T follicular helper cell (primary cell): Measurements from ENCODE around the gene AGTRAP.

Experiments
- DNase-seq: peaks from one replicate; pipeline ENCODE4 v3.0.0-alpha.2; 2020; ENCODE audit warnings: low read depth
- total RNA-seq, 2 experiments: gene quantifications; one replicate each; lab custom pipeline; 2026; lab: John Stamatoyannopoulos, UW

AGTRAP gene, protein sequence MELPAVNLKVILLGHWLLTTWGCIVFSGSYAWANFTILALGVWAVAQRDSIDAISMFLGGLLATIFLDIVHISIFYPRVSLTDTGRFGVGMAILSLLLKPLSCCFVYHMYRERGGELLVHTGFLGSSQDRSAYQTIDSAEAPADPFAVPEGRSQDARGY
- total RNA-seq: 3.9 to 9.5 reads per million in 2 experiments

DNA sequence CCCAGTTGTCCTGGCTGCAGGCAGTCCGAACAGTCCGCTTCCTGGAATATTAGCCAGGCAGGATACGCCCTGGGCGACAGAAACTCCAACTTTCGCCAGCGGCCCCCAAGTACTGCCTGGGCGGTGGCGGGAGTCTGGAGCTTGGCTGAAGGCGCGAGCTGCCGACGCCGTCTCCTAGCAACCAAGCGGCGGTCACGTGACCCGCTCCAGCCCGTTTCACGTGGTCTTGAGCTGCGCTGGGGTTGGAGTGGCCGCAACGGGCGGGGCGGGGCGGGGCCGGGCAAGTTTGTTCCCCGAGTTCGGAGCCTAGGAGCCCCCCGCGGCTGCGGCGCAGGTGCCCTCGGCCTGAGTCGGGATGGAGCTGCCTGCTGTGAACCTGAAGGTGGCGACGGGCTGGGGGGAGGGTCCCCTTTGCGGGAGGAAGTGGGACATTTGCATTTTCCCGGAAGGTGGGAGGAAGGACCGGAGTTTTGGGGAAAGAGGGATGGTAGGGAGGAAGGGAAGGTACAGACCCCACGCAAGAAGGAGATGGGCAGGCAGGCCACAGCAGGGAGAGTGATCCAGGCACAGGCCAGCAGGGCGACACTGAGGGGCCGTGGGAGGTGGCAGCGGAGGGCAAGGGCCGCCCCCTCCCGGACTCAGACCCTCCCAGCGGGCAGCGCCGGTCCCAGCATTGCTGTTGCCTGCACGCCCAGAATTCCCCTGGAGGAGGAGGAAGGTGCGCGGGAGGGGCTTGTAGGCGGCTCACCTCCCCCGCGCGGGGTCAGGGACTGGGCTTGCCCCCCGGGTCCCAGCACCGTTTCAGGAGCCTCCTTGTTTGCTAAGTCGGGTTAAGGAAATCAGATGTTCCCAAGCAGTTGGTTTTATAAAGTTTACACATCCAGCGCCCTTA is at the start of gene AGTRAP:
AGTRAP (plus strand) TSS at position 283 of the 892 bp plus-strand sequence; CDS start at position 356, 73 bp downstream.
- peak; percentile 84 for DNase-seq

DNA sequence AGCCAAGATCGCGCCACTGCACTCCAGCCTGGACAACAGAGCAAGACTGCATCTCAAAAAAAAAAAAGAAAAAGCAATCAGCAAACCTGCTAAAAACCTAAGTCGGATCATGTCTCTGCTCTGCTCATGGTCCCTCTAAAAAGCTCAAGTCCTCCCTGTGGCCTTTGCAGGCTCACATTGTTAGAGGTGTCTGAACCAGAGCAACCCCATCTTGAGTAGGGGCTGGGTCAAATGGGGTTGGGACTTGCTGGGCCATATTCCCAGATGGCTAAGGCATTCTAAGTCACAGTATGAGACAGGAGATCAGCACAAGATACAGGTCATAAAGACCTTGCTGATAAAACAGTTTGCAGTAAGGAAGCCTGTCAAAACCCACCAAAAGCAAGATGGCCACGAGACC is 47.4 kb upstream of the AGTRAP start:
- DNase-seq: no peak

DNA sequence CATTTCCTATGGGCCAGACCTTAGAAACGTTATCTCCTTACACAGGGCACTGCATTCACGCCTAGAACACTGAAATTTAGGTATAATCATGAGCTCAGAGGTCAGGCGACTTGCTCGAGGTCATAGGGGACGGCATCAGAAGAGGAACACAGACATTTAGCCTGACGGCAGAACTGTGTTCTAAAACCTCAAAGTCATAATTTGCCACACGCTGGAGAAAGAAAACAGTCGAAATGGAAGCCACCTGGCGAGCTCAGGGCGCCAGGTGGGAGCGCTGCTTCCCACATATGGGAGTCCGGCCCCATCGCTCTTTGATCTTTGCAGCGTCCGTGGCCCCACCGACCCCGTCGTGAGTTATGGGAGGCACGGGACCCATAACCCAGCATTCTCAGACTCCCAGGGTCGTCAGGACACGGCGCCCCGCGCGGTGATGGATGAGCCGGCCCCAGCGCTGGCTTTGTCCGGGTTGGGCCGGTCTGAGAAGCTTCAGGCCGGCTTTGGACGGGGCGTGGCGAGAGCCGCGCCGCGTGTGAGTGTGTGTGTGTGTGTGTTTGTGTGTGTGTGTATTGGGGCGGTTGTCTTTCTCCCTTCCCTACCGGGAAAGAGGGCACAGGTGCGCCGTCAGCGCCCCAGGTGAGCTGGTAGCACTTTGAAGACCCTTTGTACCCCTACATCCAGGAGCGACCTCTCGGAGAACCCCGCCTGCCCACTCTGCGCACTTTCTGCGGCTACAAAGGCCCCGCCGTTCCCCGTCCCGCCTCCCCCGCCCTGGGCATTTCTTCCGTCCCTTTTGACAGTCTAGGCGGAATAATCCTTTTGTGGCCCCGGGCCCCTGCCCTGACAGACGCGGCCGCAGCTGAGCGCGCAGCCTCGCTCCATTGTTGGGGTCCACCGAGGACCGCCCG is 45.3 kb upstream of the AGTRAP start:
- no peak for DNase-seq

DNA sequence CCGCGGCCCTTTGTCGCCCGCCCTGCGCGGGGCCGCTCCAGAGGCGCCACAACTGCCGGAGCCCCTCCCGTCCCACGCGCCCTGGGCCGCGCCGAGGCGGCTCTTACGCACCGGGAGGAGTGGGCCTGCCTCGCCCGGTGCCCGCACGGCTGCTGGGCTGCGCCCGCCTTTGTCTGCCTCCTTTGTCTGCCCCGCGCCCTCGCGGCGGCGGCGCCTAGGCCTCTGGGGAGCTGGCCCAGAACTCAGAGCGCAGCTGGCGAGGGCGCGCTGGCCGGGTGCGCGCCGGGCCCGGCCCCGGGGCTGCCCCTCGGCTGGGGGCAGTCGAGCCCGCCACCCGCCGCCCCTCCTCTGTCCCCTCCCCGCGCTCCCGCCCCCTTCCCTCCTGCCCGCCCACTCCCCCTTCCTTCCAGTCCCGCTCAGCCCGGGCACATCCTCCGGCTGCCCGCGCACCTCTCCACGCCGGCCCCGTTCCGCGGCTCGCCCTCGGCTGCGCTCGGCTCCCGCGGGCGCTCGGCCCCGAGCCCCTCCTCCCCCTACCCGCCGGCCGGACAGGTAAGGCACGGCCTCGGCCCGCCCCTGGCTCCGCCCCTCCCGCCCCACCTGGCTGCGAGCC is 44.5 kb upstream of the AGTRAP start, which contains the start of gene DRAXIN:
DRAXIN (plus strand) TSS at position 409 of the 613 bp plus-strand sequence. CDS start 14,549 bp downstream, outside the sequence.
- DNase-seq: no peak

DNA sequence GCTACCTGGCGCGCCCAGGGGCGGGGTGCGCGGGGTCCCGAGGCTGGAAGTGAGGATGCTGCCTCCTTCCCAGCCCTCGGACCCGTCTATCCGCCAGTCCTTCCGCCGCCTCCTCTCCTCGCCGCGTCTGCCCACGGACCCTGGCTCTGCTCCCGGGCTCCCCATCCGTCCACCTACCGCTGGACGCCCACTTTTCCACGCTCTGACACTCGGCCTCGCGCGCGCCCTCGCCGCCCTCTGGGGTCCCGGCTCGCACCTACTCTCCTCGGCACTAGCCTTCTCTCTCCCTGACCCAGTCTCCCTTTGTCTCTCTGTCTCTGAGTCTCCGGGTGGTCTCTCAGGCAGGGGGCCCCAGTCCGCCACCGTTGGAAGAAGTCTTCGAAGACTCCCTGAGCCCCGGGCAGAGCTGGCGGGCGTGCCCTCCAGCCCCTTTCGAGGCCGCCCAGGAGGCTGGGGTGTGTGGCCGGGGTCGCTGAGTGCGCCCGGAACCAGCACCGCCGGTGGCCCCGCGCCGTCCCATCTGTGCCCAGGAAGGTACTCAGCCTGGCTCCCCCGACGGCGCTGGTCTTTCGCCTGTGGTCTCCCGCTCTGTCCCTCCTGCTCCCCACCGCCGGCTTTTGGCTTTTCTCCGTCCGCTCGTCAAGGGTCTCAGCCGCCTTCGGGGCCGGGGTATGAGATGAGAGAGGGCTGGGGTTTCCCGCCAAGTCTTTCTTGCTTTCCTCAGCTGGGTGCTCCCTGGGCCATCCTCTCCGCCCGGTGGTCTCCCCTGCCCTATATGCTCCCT is 43.8 kb upstream of the AGTRAP start:
- no peak for DNase-seq

DNA sequence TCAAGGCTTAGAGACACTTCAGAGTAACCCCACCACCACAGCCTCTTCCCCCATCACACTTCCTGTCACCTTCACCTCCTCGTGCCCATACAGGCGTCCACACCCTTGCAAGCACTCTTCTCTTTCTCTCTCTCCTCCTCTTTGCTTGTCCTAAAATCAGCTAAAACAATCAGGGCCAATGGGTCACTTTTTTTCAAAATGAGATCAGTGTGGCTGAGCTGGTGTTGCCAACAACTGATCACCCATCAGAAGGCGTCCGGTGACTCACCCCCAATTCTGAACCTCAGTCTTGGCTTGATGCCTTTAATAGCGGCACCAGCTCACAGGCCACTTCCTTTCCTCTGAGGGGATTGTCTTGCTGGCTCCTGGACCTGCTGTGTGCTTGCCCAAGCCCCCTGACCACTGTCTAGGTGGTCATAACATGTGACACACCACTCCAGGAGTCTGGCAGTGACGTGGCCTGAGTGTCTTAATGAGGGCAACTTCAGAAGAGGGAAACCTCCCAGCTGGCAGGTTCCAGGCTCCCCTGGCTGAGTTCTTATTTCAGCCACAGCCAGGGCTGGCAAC is 42.8 kb upstream of the AGTRAP start:
- no peak for DNase-seq

DNA sequence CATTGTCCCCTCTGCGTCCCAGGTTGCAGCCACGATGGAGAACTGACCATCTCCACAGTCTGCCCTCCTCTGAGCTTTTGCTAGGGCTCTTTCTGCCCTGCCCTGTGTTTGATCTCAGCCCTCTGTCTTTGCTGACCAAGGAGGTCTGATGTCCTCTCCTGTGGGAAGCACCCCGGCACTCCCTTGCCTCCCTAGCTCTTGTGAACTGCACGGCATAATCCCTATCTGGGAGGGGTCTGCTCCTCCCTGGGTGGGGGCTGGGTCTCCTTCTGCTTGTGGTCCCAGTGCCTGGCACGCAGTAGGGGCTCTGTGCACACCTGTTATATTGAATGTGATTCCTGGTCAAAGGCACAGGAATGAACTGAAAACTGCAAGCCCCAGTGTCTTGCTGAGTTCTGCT is 42.0 kb upstream of the AGTRAP start:
- DNase-seq: no peak

DNA sequence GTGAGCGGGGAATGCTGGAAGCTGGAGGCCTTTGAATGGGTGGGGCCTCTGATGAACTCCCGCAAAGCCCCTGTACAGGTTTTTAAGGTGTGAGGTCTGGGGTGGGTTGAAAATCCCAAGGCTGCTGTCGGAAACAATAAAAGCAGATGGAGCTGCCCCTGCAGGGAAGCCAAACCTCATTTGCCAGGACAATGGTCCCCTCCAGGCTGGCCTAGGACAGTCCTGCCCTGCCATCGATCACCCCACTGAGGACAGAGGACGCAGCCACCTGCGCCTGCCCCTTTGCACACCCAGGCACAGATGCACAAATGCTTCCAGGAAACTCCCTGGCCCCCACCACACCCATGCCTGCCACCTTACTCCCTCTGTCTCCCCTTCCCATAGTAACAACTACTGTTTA is 40.1 kb upstream of the AGTRAP start:
- no peak for DNase-seq

DNA sequence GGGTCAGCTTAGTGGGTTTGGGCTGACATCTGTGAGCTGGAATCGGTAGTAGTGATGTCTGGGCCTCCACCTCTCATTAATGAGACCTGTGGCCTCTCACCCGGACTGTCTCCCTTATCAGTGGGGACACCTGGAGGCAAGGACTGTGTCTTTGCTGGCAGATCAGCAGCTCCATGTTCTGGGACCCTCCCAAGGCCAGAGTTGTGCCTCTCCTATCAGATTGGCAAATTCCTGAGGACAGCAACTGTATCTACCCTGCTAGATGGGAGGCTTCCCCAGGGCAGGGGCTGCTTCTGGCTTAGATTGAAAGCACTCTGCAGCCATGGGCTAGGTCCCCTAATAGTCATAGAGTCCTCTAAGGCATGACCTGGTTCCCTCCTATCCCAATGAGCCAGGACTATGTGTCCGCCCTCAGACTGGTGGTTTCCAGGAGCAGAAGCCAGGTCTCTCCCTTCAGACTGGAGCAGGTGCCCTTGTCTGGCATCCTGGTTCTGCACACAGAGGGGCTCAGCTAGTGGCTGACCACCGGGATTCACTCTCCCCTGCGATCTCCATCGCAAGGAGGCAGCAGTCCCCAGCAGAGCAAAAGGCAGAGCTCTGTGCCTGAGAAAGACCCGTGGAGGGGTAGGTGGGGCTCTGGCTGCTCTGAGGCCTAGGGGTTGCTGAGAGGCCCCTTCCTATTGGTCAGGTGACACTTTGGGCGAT is 38.6 kb upstream of the AGTRAP start:
- no peak for DNase-seq

DNA sequence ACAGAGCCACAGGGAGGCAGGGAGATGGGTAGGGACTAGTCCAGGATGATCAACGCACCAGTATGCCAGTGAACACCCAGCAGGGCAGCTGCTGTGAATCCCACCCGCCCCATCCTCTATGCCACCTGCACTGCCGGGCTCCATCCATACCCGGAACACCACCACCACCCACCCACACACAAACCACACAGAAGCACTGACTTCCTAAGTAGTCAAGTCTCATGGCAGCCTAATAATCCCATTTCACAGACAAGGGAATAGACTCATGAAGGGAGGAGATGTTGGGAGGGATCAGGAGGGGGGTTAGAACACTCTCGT is 38.1 kb upstream of the AGTRAP start:
- DNase-seq: no peak

DNA sequence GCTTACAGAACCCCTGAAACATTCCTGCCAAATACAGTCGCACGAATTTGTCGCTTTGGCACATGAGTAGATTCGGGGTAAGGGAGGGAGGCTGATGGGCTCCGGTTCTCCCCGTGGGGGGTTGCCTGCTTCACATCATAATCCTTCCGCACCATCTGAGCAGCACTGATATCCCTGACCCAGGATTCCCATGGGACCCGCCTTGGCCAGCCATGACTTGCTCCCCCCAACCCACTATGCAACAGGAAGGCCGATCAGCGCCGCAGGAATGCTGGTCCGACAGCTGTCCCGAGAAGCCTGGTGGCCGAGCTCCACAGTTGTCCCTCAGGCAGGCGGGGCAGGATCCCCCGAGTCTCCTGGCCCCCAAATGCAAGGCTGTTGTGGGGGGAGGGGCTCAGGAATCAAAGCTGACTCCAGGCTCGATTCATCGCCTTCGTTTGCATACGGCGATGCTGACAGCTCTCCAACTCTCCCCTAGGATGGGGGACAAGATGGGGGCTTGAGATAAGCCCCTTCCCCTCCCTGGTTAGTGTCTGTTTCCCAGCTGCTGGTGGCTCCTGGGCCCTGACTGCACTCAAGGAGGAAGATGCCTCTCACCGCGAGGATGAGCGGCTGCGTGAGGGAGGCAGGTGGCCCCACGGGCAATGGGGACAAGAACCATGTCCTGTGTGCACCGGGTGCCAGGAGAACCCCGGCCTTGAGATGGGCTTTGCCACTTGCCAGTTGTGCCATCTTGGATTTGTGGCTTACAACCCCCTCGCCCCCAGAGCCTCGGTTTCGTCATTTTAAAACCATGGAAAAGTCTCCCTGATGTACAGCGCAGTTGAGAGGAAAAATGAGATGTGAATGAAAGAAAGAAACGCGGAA is 35.1 kb upstream of the AGTRAP start:
- no peak for DNase-seq

DNA sequence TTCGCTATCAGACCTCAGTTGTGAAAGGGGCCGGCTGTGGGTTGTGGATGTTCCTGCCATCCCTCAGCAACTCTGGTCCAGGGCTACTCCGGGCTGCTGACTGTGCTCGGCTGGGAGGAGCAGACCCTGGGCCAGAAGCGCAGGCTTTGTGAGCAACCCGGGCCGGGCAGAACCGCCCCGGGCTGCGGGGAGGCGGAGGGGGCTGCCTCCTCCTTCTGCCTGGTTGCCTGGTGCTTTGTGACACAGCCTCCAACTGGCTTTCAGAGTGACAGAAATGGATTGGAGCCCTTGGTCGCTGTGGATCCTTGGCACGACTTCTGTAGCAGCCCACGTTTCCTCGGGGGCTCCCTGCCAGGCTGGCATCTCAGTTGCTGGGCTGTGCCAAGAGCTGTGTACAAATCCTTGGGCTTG is 34.4 kb upstream of the AGTRAP start:
- DNase-seq: no peak

DNA sequence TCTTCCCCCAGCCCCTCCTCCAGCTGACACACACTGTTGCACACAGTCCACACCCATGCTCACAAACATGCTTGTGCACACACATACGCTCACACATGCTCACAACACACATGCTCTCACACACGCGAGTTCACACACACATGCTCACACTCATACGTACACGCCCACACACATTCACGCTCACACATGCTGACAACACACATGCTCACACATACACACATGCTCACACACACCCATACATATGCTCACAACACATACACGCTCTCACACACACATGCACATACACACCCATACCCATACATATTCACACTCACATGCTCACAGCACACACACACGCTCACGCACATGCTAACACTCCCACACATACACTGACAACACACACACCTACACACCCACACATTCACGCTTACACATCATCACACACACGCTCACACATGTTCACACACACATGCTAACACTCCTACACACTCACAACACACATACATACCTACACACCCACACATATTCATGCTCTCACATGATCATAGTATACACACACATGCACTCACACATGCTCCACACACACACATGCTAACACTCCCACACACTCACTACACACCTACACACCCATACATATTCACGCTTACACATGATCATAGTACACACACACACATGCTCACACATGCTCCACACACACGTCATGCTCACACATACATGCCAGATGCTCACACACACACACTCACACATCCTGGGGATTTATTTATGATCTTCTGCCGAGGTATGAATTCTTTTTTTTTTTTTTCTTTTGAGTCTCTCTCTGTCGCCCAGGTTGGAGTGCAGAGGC is 33.7 kb upstream of the AGTRAP start:
- no peak for DNase-seq

DNA sequence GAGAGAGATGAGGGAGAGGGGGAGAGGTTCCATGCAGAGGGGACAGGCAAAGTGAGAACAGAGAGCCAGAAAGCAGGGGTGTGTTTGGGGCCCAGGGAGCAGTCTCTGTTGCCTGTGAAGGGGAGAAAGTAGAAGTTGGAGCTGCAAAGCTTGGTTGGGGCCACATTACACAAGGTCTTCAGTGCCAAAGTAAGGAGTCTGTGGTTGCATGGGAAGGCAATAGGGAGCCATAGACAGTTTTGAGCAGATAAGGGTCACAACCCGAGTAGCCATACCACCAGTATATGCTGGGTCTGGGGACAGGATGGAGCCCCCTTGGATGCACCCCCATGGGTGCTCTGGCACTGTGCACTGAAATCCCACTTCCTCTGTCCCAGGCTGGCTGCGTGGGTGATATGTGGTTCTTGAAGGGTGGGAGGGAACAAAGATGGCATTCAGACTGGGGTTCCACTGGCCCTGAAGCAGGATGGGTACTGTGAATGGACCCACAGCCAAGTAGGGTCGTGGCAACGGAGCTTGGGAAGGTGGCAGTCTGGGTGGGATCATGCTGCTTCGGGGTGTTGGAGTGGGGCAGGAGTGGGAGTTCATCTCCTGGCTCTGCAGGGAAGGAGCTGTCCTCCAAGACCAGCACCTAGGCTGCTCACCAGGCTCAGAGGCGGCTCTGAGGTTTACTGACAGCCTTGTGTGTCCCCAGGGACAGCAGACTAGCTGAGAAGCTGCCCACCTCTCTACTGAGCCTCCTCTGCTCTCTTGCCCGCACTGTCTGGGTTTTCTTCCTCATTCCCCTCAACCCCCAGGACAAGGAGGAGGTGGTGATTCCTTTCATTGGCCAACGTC is 32.4 kb upstream of the AGTRAP start:
- DNase-seq: no peak

DNA sequence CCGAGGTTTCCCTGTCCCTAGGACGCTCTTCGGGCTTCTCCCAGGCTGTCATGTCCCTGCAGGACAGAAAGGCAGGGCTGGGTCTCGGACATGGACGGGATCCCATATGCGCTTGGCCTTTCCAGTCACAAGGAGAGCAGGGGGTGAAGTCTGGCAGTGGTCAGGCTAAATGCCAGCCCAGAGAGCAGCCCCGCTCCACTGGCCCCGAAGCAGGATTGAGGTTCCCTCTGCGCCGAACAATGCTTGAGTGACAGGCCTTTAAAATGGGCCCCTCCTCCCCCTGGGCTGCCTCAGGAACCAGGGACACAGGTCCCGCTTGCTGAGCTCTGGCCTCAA is 31.8 kb upstream of the AGTRAP start:
- no peak for DNase-seq

DNA sequence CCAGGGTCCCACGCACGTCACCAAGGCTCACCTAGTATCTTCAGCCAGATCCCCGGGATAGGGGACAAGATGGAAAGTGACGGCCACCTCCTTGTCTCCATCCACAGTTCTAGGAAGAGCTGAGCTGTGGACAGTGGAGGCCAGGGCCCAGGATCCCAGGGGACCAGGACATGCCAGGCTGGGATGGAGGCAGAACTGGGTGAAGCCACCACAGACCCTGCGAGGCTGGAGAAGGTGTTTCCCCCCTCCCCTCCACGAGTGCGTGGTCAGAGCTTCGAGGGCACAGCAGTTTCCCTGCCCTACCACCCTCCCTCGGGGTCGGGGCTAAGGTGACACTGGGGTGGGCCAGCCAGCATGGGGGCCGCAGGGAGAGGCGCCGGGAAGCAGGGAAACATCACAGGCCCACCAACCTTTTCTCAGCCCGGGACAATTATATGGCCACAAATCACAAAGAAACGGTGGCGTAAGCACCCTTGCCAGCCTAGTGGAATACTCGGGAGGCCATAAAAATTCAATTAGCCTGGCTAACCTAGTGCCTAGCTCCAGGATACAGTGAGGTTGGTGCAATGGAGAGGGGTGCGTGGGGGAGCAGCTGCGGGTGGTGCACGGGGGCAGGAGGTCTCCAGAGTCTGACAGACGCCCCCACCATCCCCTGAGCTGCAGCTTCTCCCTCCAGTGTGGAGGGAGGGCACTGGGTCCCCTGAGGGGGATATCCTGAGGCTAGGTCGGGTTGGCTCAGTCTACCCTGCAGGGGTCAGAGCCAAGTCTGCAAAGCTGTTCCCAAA is 31.1 kb upstream of the AGTRAP start:
- DNase-seq: no peak

DNA sequence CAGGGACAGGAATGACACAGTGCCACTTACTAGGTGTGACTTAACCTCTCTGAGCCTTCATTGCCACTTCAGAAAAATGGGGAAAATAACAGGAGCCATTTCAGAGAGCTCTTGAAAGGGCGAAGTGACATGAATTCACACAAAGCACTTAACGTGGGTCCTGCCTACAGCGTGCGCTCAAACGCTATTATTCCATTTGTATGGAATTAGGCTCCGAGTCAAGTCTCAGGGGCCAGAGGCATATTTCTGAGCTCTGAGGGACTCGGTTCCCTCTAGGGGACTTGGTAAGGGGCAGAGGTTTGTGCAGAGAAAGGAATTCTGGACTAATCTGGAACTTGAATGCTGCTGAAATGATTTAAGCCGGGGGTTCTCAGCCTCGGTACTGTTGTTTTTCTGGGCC is 30.3 kb upstream of the AGTRAP start:
- no peak for DNase-seq
